Testis (tissue), 5 donors: ENCODE data around the gene ZSCAN5A. TPM values are rescaled to one million over a fixed set of nuclear protein-coding genes. Genes with fewer than 3 reads are reported as not detected.

ENCODE experiments used
- DNase-seq: peaks from one replicate; pipeline ENCODE4 v3.0.0-alpha.2; 2019
- H3K27ac ChIP-seq, 2 donors: fragments of 200-600 bp; sonication (generic); one replicate each; pipeline ENCODE4 v1.5.1; 2019
- H3K27me3 ChIP-seq: fragments of 200-600 bp; sonication (generic); one replicate; pipeline ENCODE4 v1.5.1; 2019
- H3K36me3 ChIP-seq: fragments of 200-600 bp; sonication (generic); one replicate; pipeline ENCODE4 v1.5.1; 2017; ENCODE audit warnings: low read depth; ENCODE audit errors: missing control alignments
- H3K4me1 ChIP-seq: fragments of 200-600 bp; sonication (generic); one replicate; pipeline ENCODE4 v1.5.1; 2019
- H3K4me3 ChIP-seq, 2 donors: fragments of 200-600 bp; sonication (generic); one replicate each; pipeline ENCODE4 v1.5.1; 2017 to 2019
- H3K9me3 ChIP-seq: fragments of 200-600 bp; sonication (generic); one replicate; pipeline ENCODE4 v1.5.1; 2017
- CTCF ChIP-seq, 3 experiments: fragments of 450-650 bp in 2 of 3; fragments of 200-600 bp in 1 of 3; sonication (generic) in 1 of 3; IDR thresholded peaks; one replicate each; pipeline ENCODE4 v1.5.1; 2016 to 2019; ENCODE audit warnings: antibody characterized with exemption in 3 of 3, mild to moderate bottlenecking in 2 of 3, moderate library complexity in 1 of 3
- POLR2A ChIP-seq: fragments of 450-650 bp; IDR thresholded peaks from one replicate; pipeline ENCODE4 v1.6.1; 2017; ENCODE audit warnings: antibody characterized with exemption, mild to moderate bottlenecking, moderate library complexity
- WGBS, 2 donors: methylation state at CpG; one replicate each; pipeline ENCODE4 v1.1.5; 2018; 5-methylcytosine and 5-hydroxymethylcytosine counted together
- intact Hi-C: fragments of 100-400 bp; cut with DNase I; formaldehyde crosslinking; loops from one replicate; pipeline ENCODE4 v1.15.1; 2023; ENCODE audit warnings: low total_unique reads
- long read RNA-seq, 2 donors: transcript quantifications; one replicate each; lab custom pipeline, GENCODE V29; 2026
- polyA plus RNA-seq: library from polyadenylated mRNA; stranded (reverse); fragments of 350-450 nt; fragmentation: Illumina TruSeq; extraction: RNeasy Lipid Tissue Mini Kit (QIAGEN cat#74804); gene quantifications from one replicate; pipeline ENCODE4 v1.2.3, GENCODE V29; 2014; ENCODE audit warnings: low read depth, low replicate concordance; ENCODE audit not compliant: insufficient read depth
- total RNA-seq, 2 donors: library from RNA; depleted of rRNA; stranded (reverse); fragments of >200 nt; gene quantifications; one replicate each; pipeline ENCODE4 v1.2.3, GENCODE V29; 2016

Gene ZSCAN5A
- total RNA-seq, result 10 to 100 TPM; 39.8 to 55.3 TPM
- polyA plus RNA-seq, result 50.6 TPM
- long read RNA-seq, donor 1, partial matches to known transcripts, result 0 of 1 reads
- long read RNA-seq, donor 1, other reads (novel, unspliced or antisense), result 0 of 1 reads
- long read RNA-seq, donor 2, result 0 reads

- H3K36me3 ChIP-seq, result no peaks in the 10 kb centered on the region
- no peaks in the 10 kb centered on the region for H3K27me3 ChIP-seq
- peak; percentile 98 for DNase-seq
- H3K4me1 ChIP-seq, result peaks cover 14% of the 10 kb centered on the region
- intact Hi-C loops, result no loop called here
- peak within 1 kb of the TSS; percentile 71 to 81 for H3K4me3 ChIP-seq
- TF ChIP-seq POLR2A (no peak), CTCF (IDR thresholded peaks at IDR 0.05) (no peak)
- H3K9me3 ChIP-seq, result no peaks in the 10 kb centered on the region
- H3K27ac ChIP-seq, result peak within 1 kb of the TSS; percentile 96 to 98
- 0 to 1% methylated on average over 36 to 47 of the region's 47 CpGs for WGBS, 2 donors
Observed at GRCh38 chr19:56314381-56315076, at the start of gene ZSCAN5A. TSS of gene ZSCAN5A (minus strand) at chr19:56314839. CDS start at chr19:56225046, 89,793 bp downstream.

- intact Hi-C loops, result no loop called here
- no peaks in the 10 kb centered on the region for H3K36me3 ChIP-seq
- H3K4me3 ChIP-seq, result no peak overlapping the region
- no peaks in the 10 kb centered on the region for H3K27me3 ChIP-seq
- no peak for DNase-seq
- WGBS, 2 donors, result 95 to 98% methylated on average over 2 of the region's 2 CpGs
- H3K27ac ChIP-seq, result no peak overlapping the region
- no peaks in the 10 kb centered on the region for H3K4me1 ChIP-seq
- H3K9me3 ChIP-seq, result no peaks in the 10 kb centered on the region
- TF ChIP-seq CTCF (IDR thresholded peaks at IDR 0.05) (no peak), POLR2A (no peak)
Observed at GRCh38 chr19:56360841-56361240, 46.2 kb upstream of the ZSCAN5A start.

GRCh38 chr19:56356944-56357343, 42.3 kb upstream of the ZSCAN5A start:
- no peak for TF ChIP-seq POLR2A
- no peak for TF ChIP-seq CTCF (IDR thresholded peaks at IDR 0.05)
- intact Hi-C loops, result loop anchor here (10.0 kb wide), 1 partner anchor 102 kb away; no protein-coding TSS in a partner anchor
- DNase-seq, result no peak

GRCh38 chr19:56355517-56355916, 40.9 kb upstream of the ZSCAN5A start:
- TF ChIP-seq CTCF (IDR thresholded peaks at IDR 0.05) (no peak), POLR2A (no peak)
- Histone ChIP-seq H3K4me3 (no peak overlapping the region), H3K4me1 (no peaks in the 10 kb centered on the region), H3K27me3 (no peaks in the 10 kb centered on the region), H3K27ac (no peak overlapping the region), H3K36me3 (no peaks in the 10 kb centered on the region), H3K9me3 (no peaks in the 10 kb centered on the region)
- intact Hi-C loops, result loop anchor here (10.0 kb wide), 1 partner anchor 101 kb away; no protein-coding TSS in a partner anchor
- 89 to 91% methylated on average over 1 of the region's 1 CpG for WGBS, 2 donors
- DNase-seq, result no peak

More at GRCh38 chr19:56356944-56357343, 42.3 kb upstream of the ZSCAN5A start:
- Histone ChIP-seq H3K9me3 (no peaks in the 10 kb centered on the region), H3K27me3 (no peaks in the 10 kb centered on the region), H3K4me3 (no peak overlapping the region), H3K27ac (no peak overlapping the region), H3K4me1 (no peaks in the 10 kb centered on the region), H3K36me3 (no peaks in the 10 kb centered on the region)
- WGBS, 2 donors, result 63 to 96% methylated on average over 2 of the region's 2 CpGs
